ENCODE results near the gene CC2D2A.

Gene CC2D2A

GRCh38 chr4:15469402-15470127, at the start of gene CC2D2A:
Gene CC2D2A, plus strand, starts transcription at chr4:15469882. Its CDS starts 6,051 bp downstream, at chr4:15475933.
- peak; percentile 49 for DNase-seq (ENCODE audit: low read depth)
- TF ChIP-seq CTCF (conservative IDR thresholded peaks at IDR 0.05; ENCODE audit: low read length): no peak
- H3K4me3 ChIP-seq (ENCODE audit: low read length): peak within 1 kb of the TSS; percentile 60

GRCh38 chr4:15420642-15421041, 49.0 kb upstream of the CC2D2A start:
- TF ChIP-seq CTCF (conservative IDR thresholded peaks at IDR 0.05; ENCODE audit: low read length): no peak
- DNase-seq (ENCODE audit: low read depth): peak; percentile 69
- no peak overlapping the region for H3K4me3 ChIP-seq (ENCODE audit: low read length)

DNA sequence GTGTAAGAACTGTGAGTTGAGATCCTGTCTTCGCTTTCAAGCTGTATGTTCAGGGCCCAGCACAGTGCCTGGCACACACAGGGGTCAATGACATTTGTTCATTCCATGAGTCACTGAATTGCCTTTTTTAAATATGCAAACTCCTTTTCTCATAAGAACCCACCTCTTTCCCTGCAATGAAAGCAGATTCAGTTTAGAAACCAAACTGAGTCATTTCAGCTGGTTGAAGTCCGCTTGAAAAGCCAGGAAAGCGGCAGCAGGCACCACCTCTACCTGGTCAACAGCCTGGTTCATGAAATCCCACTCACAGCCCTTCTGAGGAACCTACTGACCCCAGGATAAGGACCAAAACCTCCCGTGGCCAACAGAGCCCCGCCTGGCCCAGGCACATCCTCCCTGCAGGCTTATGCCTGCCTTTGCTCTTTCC, 46.4 kb upstream of the CC2D2A start:
- no peak overlapping the region for H3K4me3 ChIP-seq (ENCODE audit: low read length)
- DNase-seq (ENCODE audit: low read depth): no peak
- no peak for TF ChIP-seq CTCF (conservative IDR thresholded peaks at IDR 0.05; ENCODE audit: low read length)

DNA sequence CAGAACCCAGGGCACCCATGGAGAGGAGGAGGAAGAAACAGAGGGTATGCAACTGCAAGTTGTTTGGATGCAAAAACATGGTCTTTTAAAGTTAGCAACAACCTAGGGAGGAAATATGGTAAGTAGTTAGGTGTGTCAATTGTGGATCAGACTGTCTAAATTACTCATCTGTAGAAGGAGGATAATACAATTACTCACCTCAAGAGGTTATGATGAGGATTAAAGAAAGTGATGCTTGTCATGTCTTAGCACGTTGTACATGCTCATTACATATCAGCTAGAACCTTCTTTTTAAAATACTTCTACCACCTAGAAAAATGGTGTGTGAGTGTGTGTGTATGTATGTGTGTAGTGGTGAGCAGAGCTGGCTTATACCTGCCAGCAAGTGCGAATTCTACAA, 44.2 kb upstream of the CC2D2A start:
- no peak for DNase-seq (ENCODE audit: low read depth)
- H3K4me3 ChIP-seq (ENCODE audit: low read length): no peak overlapping the region
- no peak for TF ChIP-seq CTCF (conservative IDR thresholded peaks at IDR 0.05; ENCODE audit: low read length)

GRCh38 chr4:15427161-15427560, 42.5 kb upstream of the CC2D2A start:
- DNase-seq (ENCODE audit: low read depth): peak; percentile 23
- no peak overlapping the region for H3K4me3 ChIP-seq (ENCODE audit: low read length)

GRCh38 chr4:15427701-15428100, 42.0 kb upstream of the CC2D2A start, which contains the start of gene C1QTNF7:
Gene C1QTNF7, plus strand, starts transcription at chr4:15428033. Its CDS starts 7,711 bp downstream, at chr4:15435744.
- no peak for DNase-seq (ENCODE audit: low read depth)
- H3K4me3 ChIP-seq (ENCODE audit: low read length): no peak within 1 kb of the TSS
- TF ChIP-seq CTCF (conservative IDR thresholded peaks at IDR 0.05; ENCODE audit: low read length): no peak

More at GRCh38 chr4:15427161-15427560, 42.5 kb upstream of the CC2D2A start:
- no peak for TF ChIP-seq CTCF (conservative IDR thresholded peaks at IDR 0.05; ENCODE audit: low read length)

GRCh38 chr4:15428611-15429010, 41.1 kb upstream of the CC2D2A start:
- no peak overlapping the region for H3K4me3 ChIP-seq (ENCODE audit: low read length)
- DNase-seq (ENCODE audit: low read depth): no peak
- no peak for TF ChIP-seq CTCF (conservative IDR thresholded peaks at IDR 0.05; ENCODE audit: low read length)
